A673 (cell line): Measurements from ENCODE around the gene GPC6. TPM values are rescaled to one million over a fixed set of nuclear protein-coding genes. Genes with fewer than 3 reads are reported as not detected.

ENCODE experiments used
- BruUV-seq: library from RNA; stranded (reverse); fragments of 400-500 nt; replicated peaks from 2 replicates; lab custom pipeline; 2021; lab: Mats Ljungman, UMichigan
- CTCF ChIA-PET: fragments of 300-600 bp; sonication (Branson Sonifier 250); formaldehyde crosslinking; loops from one replicate; lab custom pipeline; 2022; ENCODE audit warnings: antibody characterized with exemption; lab: Charles Lee
- POLR2A ChIA-PET: fragments of 300-600 bp; sonication (Branson Sonifier 250); formaldehyde crosslinking; loops from one replicate; lab custom pipeline; 2022; ENCODE audit warnings: antibody characterized with exemption; ENCODE audit not compliant: low non-redundant PET; lab: Charles Lee
- DNase-seq: peaks from one replicate; pipeline ENCODE4 v3.0.0-alpha.2; 2015; ENCODE audit warnings: low spot score
- H3K27ac ChIP-seq: fragments of 200-600 bp; sonication (generic); 2 replicates; pipeline ENCODE4 v1.5.1; 2016; ENCODE audit warnings: mixed run types, low read depth, mild to moderate bottlenecking, mixed read lengths, antibody characterized with exemption, low read length; ENCODE audit not compliant: poor library complexity, severe bottlenecking
- H3K27me3 ChIP-seq: fragments of 200-600 bp; sonication (generic); replicated peaks from 2 replicates; pipeline ENCODE4 v1.6.1; 2017; ENCODE audit warnings: mixed run types, low read depth, mild to moderate bottlenecking, mixed read lengths, antibody characterized with exemption, low read length; ENCODE audit not compliant: insufficient read depth, poor library complexity
- H3K36me3 ChIP-seq: fragments of 200-600 bp; sonication (generic); 2 replicates; pipeline ENCODE4 v1.6.1; 2016; ENCODE audit warnings: mixed run types, mild to moderate bottlenecking, mixed read lengths, antibody characterized with exemption, low read length; ENCODE audit not compliant: insufficient read depth, poor library complexity, severe bottlenecking
- H3K4me1 ChIP-seq: fragments of 200-600 bp; sonication (generic); 2 replicates; pipeline ENCODE4 v1.6.1; 2017; ENCODE audit warnings: mixed run types, mild to moderate bottlenecking, mixed read lengths, antibody characterized with exemption, low read length; ENCODE audit not compliant: insufficient read depth, poor library complexity, severe bottlenecking
- H3K4me3 ChIP-seq: fragments of 200-600 bp; sonication (generic); 2 replicates; pipeline ENCODE4 v1.5.1; 2016; ENCODE audit warnings: low read depth, mixed run types, mild to moderate bottlenecking, mixed read lengths, low read length; ENCODE audit not compliant: poor library complexity, severe bottlenecking
- H3K9me3 ChIP-seq: fragments of 200-600 bp; sonication (generic); 2 replicates; pipeline ENCODE4 v1.6.1; 2016; ENCODE audit warnings: mixed run types, low read depth, mild to moderate bottlenecking, mixed read lengths, antibody characterized with exemption, low read length; ENCODE audit not compliant: poor library complexity, severe bottlenecking
- CTCF ChIP-seq: fragments of 300-800, 200-600 bp; sonication (generic); conservative IDR thresholded peaks from 2 replicates; pipeline ENCODE4 v1.5.1; 2017; ENCODE audit warnings: low read depth, mild to moderate bottlenecking, antibody characterized with exemption, low read length, moderate library complexity, mixed read lengths
- EZH2 ChIP-seq: fragments of 200-600 bp; sonication (generic); IDR thresholded peaks from 2 replicates; pipeline ENCODE4 v1.6.1; 2017; ENCODE audit warnings: borderline replicate concordance, low read depth, mild to moderate bottlenecking, mixed read lengths, antibody characterized with exemption, low read length; ENCODE audit not compliant: poor library complexity, severe bottlenecking
- intact Hi-C: fragments of 100-400 bp; cut with micrococcal nuclease; formaldehyde crosslinking; loops from one replicate; pipeline ENCODE4 v1.10.0; 2022; ENCODE audit not compliant: unreplicated experiment
- total RNA-seq: library from RNA; stranded (reverse); gene quantifications from 2 replicates; pipeline ENCODE4 v1.2.3, GENCODE V29; 2021

The GPC6 gene
- total RNA-seq, 1 experiment from 2014 or later, result 23.3 TPM

- ChIA-PET CTCF (no interaction called here), POLR2A (no interaction called here)
- Histone ChIP-seq H3K27me3 (no peaks in the 10 kb centered on the region), H3K36me3 (no peaks in the 10 kb centered on the region), H3K4me1 (no peaks in the 10 kb centered on the region), H3K27ac (no peak overlapping the region), H3K4me3 (no peak overlapping the region), H3K9me3 (no peaks in the 10 kb centered on the region)
- no TSS peak for BruUV-seq
- TF ChIP-seq EZH2 (no peak), CTCF (no peak)
- DNase-seq, result no peak
- intact Hi-C loops, result no loop called here
Observed at GRCh38 chr13:93418398-93418797, 191.8 kb downstream of the GPC6 start.

GRCh38 chr13:93420206-93420605, 193.6 kb downstream of the GPC6 start:
- Histone ChIP-seq H3K27me3 (no peaks in the 10 kb centered on the region), H3K4me3 (no peak overlapping the region), H3K4me1 (no peaks in the 10 kb centered on the region), H3K9me3 (no peaks in the 10 kb centered on the region), H3K27ac (no peak overlapping the region), H3K36me3 (no peaks in the 10 kb centered on the region)
- no peak for DNase-seq
- TF ChIP-seq EZH2 (no peak), CTCF (no peak)
- ChIA-PET CTCF (no interaction called here), POLR2A (no interaction called here)
- intact Hi-C loops, result no loop called here
- BruUV-seq, result no TSS peak

GRCh38 chr13:93420887-93421286, 194.3 kb downstream of the GPC6 start:
- POLR2A ChIA-PET, result no interaction called here
- Histone ChIP-seq H3K9me3 (no peaks in the 10 kb centered on the region), H3K36me3 (no peaks in the 10 kb centered on the region), H3K27ac (no peak overlapping the region), H3K4me3 (no peak overlapping the region), H3K27me3 (no peaks in the 10 kb centered on the region), H3K4me1 (no peaks in the 10 kb centered on the region)
- no peak for DNase-seq
- CTCF ChIA-PET, result no interaction called here
- no peak for TF ChIP-seq CTCF
- no TSS peak for BruUV-seq
- intact Hi-C loops, result no loop called here
